Left ventricle myocardium superior (tissue), 1 donor: ENCODE results near the gene KRTAP3-1. TPM values are rescaled to one million over a fixed set of nuclear protein-coding genes. Genes with fewer than 3 reads are reported as not detected.
"Not testable (repeated sequence)": the region's sequence is repeated elsewhere in the genome, so short reads cannot be mapped to it uniquely, and the experiment has no call there.

Source experiments
- ATAC-seq: fragments of 200-7000 bp; cut with Tn5 transposase; one replicate; pipeline ENCODE4 v1.9.1; 2020; ENCODE audit warnings: mild to moderate bottlenecking, moderate library complexity
- DNase-seq: peaks from one replicate; pipeline ENCODE4 v3.0.0-alpha.2; 2020
- intact Hi-C: fragments of 100-400 bp; cut with micrococcal nuclease; formaldehyde crosslinking; loops from one replicate; pipeline ENCODE4 v1.11.0; 2022
- total RNA-seq: library from RNA; stranded (reverse); fragmentation: NEBNext Ultra II Directional; extraction: Animal tissue kit (Norgen Biotek cat#: 25700); gene quantifications from one replicate; pipeline ENCODE4 v1.2.1, GENCODE V29; 2021
- donor health status: DM: no; HTN: yes; CAD: no; lungs with severe emphysema.

KRTAP3-1 gene
- total RNA-seq, 1 donor from 2014 or later = not detected

GRCh38 chr17:41019415-41019814 lies 10.5 kb upstream of the KRTAP3-1 start:
- intact Hi-C loops = no loop called here
- no peak for DNase-seq
- ATAC-seq = no peak

- no peak for DNase-seq
- ATAC-seq = no peak
- intact Hi-C loops = no loop called here
These were observed 9.6 kb upstream of the KRTAP3-1 start for GRCh38 chr17:41018541-41018940.

- intact Hi-C loops = no loop called here
- ATAC-seq (no peak), DNase-seq (no peak)
These were observed 7.8 kb upstream of the KRTAP3-1 start for GRCh38 chr17:41016578-41017215.

GRCh38 chr17:41015454-41015853 lies 6.5 kb upstream of the KRTAP3-1 start:
- DNase-seq = no peak
- intact Hi-C loops = no loop called here
- ATAC-seq = no peak

GRCh38 chr17:41013606-41014005 lies 4.7 kb upstream of the KRTAP3-1 start:
- ATAC-seq = peak; percentile 64
- DNase-seq = no peak
- intact Hi-C loops = no loop called here

- no peak for DNase-seq
- intact Hi-C loops = no loop called here
- ATAC-seq = no peak
These were observed 4.3 kb upstream of the KRTAP3-1 start for GRCh38 chr17:41013181-41013580.

GRCh38 chr17:41012326-41013120 lies 3.6 kb upstream of the KRTAP3-1 start:
- no peak for ATAC-seq
- no peak for DNase-seq
- intact Hi-C loops = no loop called here

GRCh38 chr17:41010441-41010840 lies 1.5 kb upstream of the KRTAP3-1 start:
- ATAC-seq (no peak), DNase-seq (no peak)
- intact Hi-C loops = no loop called here

- no peak for ATAC-seq
- intact Hi-C loops = loop anchor here (5.0 kb wide), 1 partner anchor 42 kb away; no protein-coding TSS in a partner anchor
- no peak for DNase-seq
These were observed 1.0 kb upstream of the KRTAP3-1 start for GRCh38 chr17:41009936-41010335.

- intact Hi-C loops = loop anchor here (5.0 kb wide), 1 partner anchor 43 kb away; no protein-coding TSS in a partner anchor
- ATAC-seq = no peak
- DNase-seq = no peak
These were observed 403 bp upstream of the KRTAP3-1 start for GRCh38 chr17:41009301-41009760.

- ATAC-seq (no peak), DNase-seq (no peak)
- intact Hi-C loops = no loop called here
These were observed 4.5 kb downstream of the KRTAP3-1 start for GRCh38 chr17:41004397-41004796.

GRCh38 chr17:41003926-41004325 lies 5.0 kb downstream of the KRTAP3-1 start:
- ATAC-seq (no peak), DNase-seq (no peak)
- intact Hi-C loops = no loop called here

- intact Hi-C loops = no loop called here
- no peak for ATAC-seq
These were observed 6.1 kb downstream of the KRTAP3-1 start for GRCh38 chr17:41002814-41003213.

GRCh38 chr17:41001795-41002194 lies 7.1 kb downstream of the KRTAP3-1 start:
- no peak for ATAC-seq
- DNase-seq = no peak
- intact Hi-C loops = no loop called here

More at GRCh38 chr17:41002814-41003213, 6.1 kb downstream of the KRTAP3-1 start:
- DNase-seq = no peak

- intact Hi-C loops, ATAC-seq, DNase-seq: not testable (repeated sequence)
These were observed 9.4 kb downstream of the KRTAP3-1 start, which contains the start of gene KRTAP3-2 for GRCh38 chr17:40999563-40999962. TSS of gene KRTAP3-2 (minus strand) at chr17:40999906. CDS start at chr17:40999853, 53 bp downstream.

- intact Hi-C loops = no loop called here
- ATAC-seq = no peak
- no peak for DNase-seq
These were observed 11.6 kb downstream of the KRTAP3-1 start for GRCh38 chr17:40997361-40997760.

GRCh38 chr17:40996829-40997228 lies 12.1 kb downstream of the KRTAP3-1 start:
- intact Hi-C loops = no loop called here
- no peak for ATAC-seq
- DNase-seq = no peak

- intact Hi-C loops = no loop called here
- DNase-seq (no peak), ATAC-seq (no peak)
These were observed 13.8 kb downstream of the KRTAP3-1 start for GRCh38 chr17:40995116-40995515.

GRCh38 chr17:40993839-40994238 lies 15.1 kb downstream of the KRTAP3-1 start, which contains the start of gene KRTAP3-3:
TSS of gene KRTAP3-3 (minus strand) at chr17:40994164. CDS start at chr17:40994097, 67 bp downstream.
- intact Hi-C loops = no loop called here
- no peak for ATAC-seq

GRCh38 chr17:40993084-40993483 lies 15.8 kb downstream of the KRTAP3-1 start:
- no peak for DNase-seq
- intact Hi-C loops = no loop called here
- ATAC-seq = no peak

More at GRCh38 chr17:40993839-40994238, 15.1 kb downstream of the KRTAP3-1 start, which contains the start of gene KRTAP3-3:
- DNase-seq = no peak
